Glutamatergic neuron (in vitro differentiated cells): ENCODE results near the gene GTPBP8. TPM values are rescaled to one million over a fixed set of nuclear protein-coding genes. Genes with fewer than 3 reads are reported as not detected.
A peak's percentile ranks its signal among the peaks of the same experiment; 100 is the strongest.
"Not testable (repeated sequence)": the region's sequence is repeated elsewhere in the genome, so short reads cannot be mapped to it uniquely, and the experiment has no call there.

Source experiments
- DNase-seq: peaks from one replicate; pipeline ENCODE4 v3.0.0; 2022
- H3K27ac Mint-ChIP-seq: one replicate; pipeline ENCODE4 v1.8.0; 2020; ENCODE audit warnings: mild to moderate bottlenecking, mixed read lengths, inconsistent platforms; ENCODE audit not compliant: unreplicated experiment
- H3K27me3 Mint-ChIP-seq: one replicate; pipeline ENCODE4 v1.8.0; 2020; ENCODE audit warnings: mild to moderate bottlenecking, moderate library complexity, mixed read lengths, inconsistent platforms; ENCODE audit not compliant: unreplicated experiment
- H3K36me3 Mint-ChIP-seq: one replicate; pipeline ENCODE4 v1.8.0; 2020; ENCODE audit warnings: mild to moderate bottlenecking, mixed read lengths, inconsistent platforms; ENCODE audit not compliant: unreplicated experiment
- H3K4me1 Mint-ChIP-seq: one replicate; pipeline ENCODE4 v1.8.0; 2020; ENCODE audit warnings: mild to moderate bottlenecking, low read depth, mixed read lengths, inconsistent platforms; ENCODE audit not compliant: unreplicated experiment
- H3K4me3 Mint-ChIP-seq: one replicate; pipeline ENCODE4 v1.8.0; 2020; ENCODE audit warnings: mild to moderate bottlenecking, mixed read lengths, inconsistent platforms; ENCODE audit not compliant: unreplicated experiment
- H3K9me3 Mint-ChIP-seq: one replicate; pipeline ENCODE4 v1.8.0; 2020; ENCODE audit warnings: mild to moderate bottlenecking, moderate library complexity, mixed read lengths, inconsistent platforms; ENCODE audit not compliant: unreplicated experiment
- CTCF ChIP-seq: fragments of 200-600 bp; sonication (generic); IDR thresholded peaks from one replicate; pipeline ENCODE4 v1.5.0; 2021; ENCODE audit not compliant: partially characterized antibody, unreplicated experiment
- total RNA-seq: library from RNA; stranded (reverse); fragmentation: NEBNext Ultra II Directional; extraction: Animal tissue kit (Norgen Biotek cat#: 25700); gene quantifications from one replicate; pipeline ENCODE4 v1.2.1, GENCODE V29; 2021; ENCODE audit not compliant: unreplicated experiment

The GTPBP8 gene
- total RNA-seq, 1 donor from 2014 or later, result 15.8 TPM

GRCh38 chr3:113039546-113039945 is 48.8 kb downstream of the GTPBP8 start:
- H3K9me3 Mint-ChIP-seq, result peaks cover 1% of the 10 kb centered on the region
- no peaks in the 10 kb centered on the region for H3K36me3 Mint-ChIP-seq
- H3K27me3 Mint-ChIP-seq, result peaks cover 3% of the 10 kb centered on the region
- no peak for TF ChIP-seq CTCF
- H3K4me1 Mint-ChIP-seq, result no peaks in the 10 kb centered on the region
- no peak overlapping the region for H3K4me3 Mint-ChIP-seq
- DNase-seq, result no peak
- H3K27ac Mint-ChIP-seq, result no peak overlapping the region

- peaks cover 2% of the 10 kb centered on the region for H3K36me3 Mint-ChIP-seq
These were observed 49.4 kb downstream of the GTPBP8 start for GRCh38 chr3:113040231-113040630.

GRCh38 chr3:113043686-113044085 is 52.9 kb downstream of the GTPBP8 start:
- H3K4me1 Mint-ChIP-seq, result no peaks in the 10 kb centered on the region
- H3K27me3 Mint-ChIP-seq, result peaks cover 10% of the 10 kb centered on the region
- no peak overlapping the region for H3K27ac Mint-ChIP-seq
- no peak overlapping the region for H3K4me3 Mint-ChIP-seq
- H3K36me3 Mint-ChIP-seq, result peaks cover 5% of the 10 kb centered on the region
- TF ChIP-seq CTCF, result no peak
- peaks cover 12% of the 10 kb centered on the region for H3K9me3 Mint-ChIP-seq
- no peak for DNase-seq

More at GRCh38 chr3:113040231-113040630, 49.4 kb downstream of the GTPBP8 start:
- peaks cover 5% of the 10 kb centered on the region for H3K9me3 Mint-ChIP-seq
- no peak for DNase-seq
- H3K27me3 Mint-ChIP-seq, result peaks cover 7% of the 10 kb centered on the region
- H3K4me1 Mint-ChIP-seq, result no peaks in the 10 kb centered on the region
- TF ChIP-seq CTCF, result no peak
- H3K4me3 Mint-ChIP-seq, result no peak overlapping the region
- H3K27ac Mint-ChIP-seq, result no peak overlapping the region

- not testable (repeated sequence) for H3K4me3 Mint-ChIP-seq, DNase-seq, H3K36me3 Mint-ChIP-seq, H3K27me3 Mint-ChIP-seq, H3K27ac Mint-ChIP-seq, H3K4me1 Mint-ChIP-seq
- H3K9me3 Mint-ChIP-seq, result peaks cover 11% of the 10 kb centered on the region
These were observed 55.6 kb downstream of the GTPBP8 start for GRCh38 chr3:113046186-113046965.

GRCh38 chr3:113051302-113051711 is 60.5 kb downstream of the GTPBP8 start:
- H3K36me3 Mint-ChIP-seq, result no peaks in the 10 kb centered on the region
- no peaks in the 10 kb centered on the region for H3K4me1 Mint-ChIP-seq
- peaks cover 2% of the 10 kb centered on the region for H3K27me3 Mint-ChIP-seq
- H3K27ac Mint-ChIP-seq, result no peak overlapping the region
- H3K4me3 Mint-ChIP-seq, result no peak overlapping the region
- TF ChIP-seq CTCF, result peak; percentile 98
- peak; percentile 84 for DNase-seq
- peaks cover 5% of the 10 kb centered on the region for H3K9me3 Mint-ChIP-seq

Other genes with a start within 250 kb of the GTPBP8 start
- gene CD200R1L, start 144.1 kb upstream of the GTPBP8 start, total RNA-seq, result not detected
- gene CD200R1, start 15.9 kb upstream of the GTPBP8 start, total RNA-seq, result not detected
- gene BOC, start 220.6 kb downstream of the GTPBP8 start, total RNA-seq, result 32.9 TPM